NT2/D1 (cell line): ENCODE measurements around the gene HHIPL1.

Experiments
- SUZ12 ChIP-seq: IDR thresholded peaks from 2 replicates; pipeline ENCODE4 v1.6.1; 2011; ENCODE audit not compliant: insufficient read length, insufficient read depth; ENCODE audit errors: extremely low read depth
- YY1 ChIP-seq: IDR thresholded peaks from 2 replicates; pipeline ENCODE4 v1.6.1; 2011; ENCODE audit not compliant: insufficient read length, insufficient read depth
- ZNF274 ChIP-seq: IDR thresholded peaks from 2 replicates; pipeline ENCODE4 v1.6.1; 2011; ENCODE audit warnings: mild to moderate bottlenecking, low read depth, low read length

DNA sequence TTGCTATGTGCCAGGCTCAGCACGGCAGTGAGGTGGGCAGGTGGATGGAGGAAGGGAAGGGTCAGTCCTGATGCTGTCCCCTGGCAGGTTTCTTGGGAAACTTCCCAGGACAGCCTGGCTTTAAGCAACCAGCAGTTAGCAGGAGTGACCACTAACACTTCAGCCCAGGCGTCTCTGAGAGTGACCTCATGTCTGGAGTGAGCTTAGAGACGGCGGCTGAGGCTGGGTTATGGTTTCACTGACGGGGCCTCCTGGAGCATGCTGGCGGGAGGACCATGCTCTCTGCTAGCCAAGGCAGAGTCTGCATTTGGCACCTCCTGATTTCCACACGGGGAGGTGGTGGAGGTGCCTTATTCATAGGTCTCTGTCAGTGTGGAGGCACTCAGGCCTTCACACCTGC lies 2.5 kb downstream of the HHIPL1 start:
- TF ChIP-seq SUZ12 (no peak), YY1 (no peak), ZNF274 (no peak)
